ENCODE results near the gene RASGRP3. TPM values are rescaled to one million over a fixed set of nuclear protein-coding genes. Genes with fewer than 3 reads are reported as not detected.
A peak's percentile ranks its signal among the peaks of the same experiment; 100 is the strongest.

RASGRP3 gene
- total RNA-seq, 4 donors from 2014 or later = 0.53 to 10.2 (median 5.3) TPM

- intact Hi-C loops (cut with DNase I) = no loop called here
- Histone ChIP-seq H3K27ac (no peak overlapping the region), H3K9me3 (no peaks in the 10 kb centered on the region), H3K4me1 (no peaks in the 10 kb centered on the region), H3K27me3 (no peaks in the 10 kb centered on the region), H3K4me3 (no peak overlapping the region), H3K36me3 (no peaks in the 10 kb centered on the region)
- WGBS, 2 donors = 83 to 92% methylated on average over 2 of the region's 2 CpGs
- no peak for TF ChIP-seq POLR2A (IDR thresholded peaks at IDR 0.05)
- TF ChIP-seq, protein P1, sequence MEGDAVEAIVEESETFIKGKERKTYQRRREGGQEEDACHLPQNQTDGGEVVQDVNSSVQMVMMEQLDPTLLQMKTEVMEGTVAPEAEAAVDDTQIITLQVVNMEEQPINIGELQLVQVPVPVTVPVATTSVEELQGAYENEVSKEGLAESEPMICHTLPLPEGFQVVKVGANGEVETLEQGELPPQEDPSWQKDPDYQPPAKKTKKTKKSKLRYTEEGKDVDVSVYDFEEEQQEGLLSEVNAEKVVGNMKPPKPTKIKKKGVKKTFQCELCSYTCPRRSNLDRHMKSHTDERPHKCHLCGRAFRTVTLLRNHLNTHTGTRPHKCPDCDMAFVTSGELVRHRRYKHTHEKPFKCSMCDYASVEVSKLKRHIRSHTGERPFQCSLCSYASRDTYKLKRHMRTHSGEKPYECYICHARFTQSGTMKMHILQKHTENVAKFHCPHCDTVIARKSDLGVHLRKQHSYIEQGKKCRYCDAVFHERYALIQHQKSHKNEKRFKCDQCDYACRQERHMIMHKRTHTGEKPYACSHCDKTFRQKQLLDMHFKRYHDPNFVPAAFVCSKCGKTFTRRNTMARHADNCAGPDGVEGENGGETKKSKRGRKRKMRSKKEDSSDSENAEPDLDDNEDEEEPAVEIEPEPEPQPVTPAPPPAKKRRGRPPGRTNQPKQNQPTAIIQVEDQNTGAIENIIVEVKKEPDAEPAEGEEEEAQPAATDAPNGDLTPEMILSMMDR (IDR thresholded peaks at IDR 0.05) = no peak
- no peak for DNase-seq
These were observed 43.6 kb upstream of the RASGRP3 start for GRCh38 chr2:33432871-33433270.

- WGBS, 2 donors = 77 to 80% methylated on average over 7 of the region's 7 CpGs
These were observed 42.9 kb upstream of the RASGRP3 start for GRCh38 chr2:33433279-33434235.

DNA sequence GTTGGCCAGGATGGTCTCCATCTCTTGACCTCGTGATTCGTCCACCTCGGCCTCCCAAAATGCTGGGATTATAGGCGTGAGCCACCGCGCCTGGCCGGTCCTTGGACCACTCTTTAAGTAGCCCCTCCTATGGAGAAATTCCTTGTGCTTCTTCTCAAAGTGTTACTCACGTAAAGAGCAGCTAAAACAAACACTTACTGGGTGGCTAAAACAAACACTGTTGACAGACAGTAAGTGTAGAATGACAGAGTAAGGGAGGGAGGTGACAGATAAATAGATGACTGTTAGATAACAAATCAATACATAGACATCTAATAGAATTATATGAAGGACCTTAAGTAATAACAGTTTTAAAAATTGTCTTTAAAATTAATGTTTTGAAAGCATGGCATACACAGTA, 40.9 kb upstream of the RASGRP3 start:
- no peaks in the 10 kb centered on the region for H3K4me1 ChIP-seq
- no peaks in the 10 kb centered on the region for H3K27me3 ChIP-seq
- no peak for DNase-seq
- no peak for TF ChIP-seq POLR2A (IDR thresholded peaks at IDR 0.05)
- TF ChIP-seq, protein P1 (IDR thresholded peaks at IDR 0.05) = no peak
- no peak overlapping the region for H3K4me3 ChIP-seq
- WGBS, 2 donors = 82 to 89% methylated on average over 6 to 7 of the region's 8 CpGs
- H3K9me3 ChIP-seq = no peaks in the 10 kb centered on the region
- intact Hi-C loops (cut with DNase I) = no loop called here
- H3K27ac ChIP-seq = no peak overlapping the region
- H3K36me3 ChIP-seq = no peaks in the 10 kb centered on the region

More at GRCh38 chr2:33433279-33434235, 42.9 kb upstream of the RASGRP3 start:
- H3K4me3 ChIP-seq = no peak overlapping the region
- no peak for DNase-seq
- no peaks in the 10 kb centered on the region for H3K36me3 ChIP-seq
- no peak overlapping the region for H3K27ac ChIP-seq
- TF ChIP-seq, protein P1 (IDR thresholded peaks at IDR 0.05) = no peak
- TF ChIP-seq POLR2A (IDR thresholded peaks at IDR 0.05) = no peak
- no peaks in the 10 kb centered on the region for H3K9me3 ChIP-seq
- intact Hi-C loops (cut with DNase I) = no loop called here
- H3K27me3 ChIP-seq = no peaks in the 10 kb centered on the region
- H3K4me1 ChIP-seq = no peaks in the 10 kb centered on the region

GRCh38 chr2:33436083-33436482, 40.4 kb upstream of the RASGRP3 start:
- no peak for DNase-seq
- intact Hi-C loops (cut with DNase I) = no loop called here
- Histone ChIP-seq H3K27ac (peak overlapping the region in 2 of 4 donors; percentile 4 to 50), H3K9me3 (no peaks in the 10 kb centered on the region), H3K4me3 (no peak overlapping the region), H3K4me1 (no peaks in the 10 kb centered on the region), H3K27me3 (no peaks in the 10 kb centered on the region), H3K36me3 (no peaks in the 10 kb centered on the region)
- 42 to 69% methylated on average over 1 of the region's 1 CpG for WGBS, 2 donors
- no peak for TF ChIP-seq POLR2A (IDR thresholded peaks at IDR 0.05)
- TF ChIP-seq, protein P1 (IDR thresholded peaks at IDR 0.05) = no peak

DNA sequence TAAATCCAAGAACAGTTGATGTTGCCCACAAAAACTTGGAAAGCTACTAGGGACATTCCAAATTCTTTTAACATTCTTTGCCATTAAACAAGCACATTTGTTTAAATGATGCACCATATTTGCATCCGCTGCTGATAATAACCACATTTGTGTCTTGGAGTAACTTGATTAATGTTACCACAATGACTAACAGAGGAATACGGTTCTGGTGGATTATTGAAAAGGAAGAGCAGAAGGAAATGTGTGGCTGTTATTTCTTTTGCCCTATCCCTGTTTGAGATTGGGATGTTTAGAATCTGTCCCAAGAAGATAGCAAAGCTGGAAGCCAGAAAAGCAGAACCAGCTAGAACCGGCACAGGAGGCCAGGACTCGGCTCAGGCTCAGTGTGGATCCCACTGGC, 39.2 kb upstream of the RASGRP3 start:
- Histone ChIP-seq H3K36me3 (no peaks in the 10 kb centered on the region), H3K4me1 (no peaks in the 10 kb centered on the region), H3K9me3 (no peaks in the 10 kb centered on the region), H3K27ac (peak overlapping the region; percentile 24 to 57 (median 50)), H3K4me3 (peak overlapping the region in 2 of 4 donors; percentile 4 to 21), H3K27me3 (no peaks in the 10 kb centered on the region)
- intact Hi-C loops (cut with DNase I) = no loop called here
- WGBS, 2 donors = 38 to 43% methylated on average over 4 of the region's 4 CpGs
- DNase-seq = no peak
- TF ChIP-seq, protein P1 (IDR thresholded peaks at IDR 0.05) = no peak
- no peak for TF ChIP-seq POLR2A (IDR thresholded peaks at IDR 0.05)
